Activated CD4-positive, alpha-beta T cell treated with anti-CD3 and anti-CD28 coated beads, Interleukin-2, amount 50 U/mL, for 4 hours (primary cell): ENCODE results near the gene POMGNT1.
"Not testable (repeated sequence)": the region's sequence is repeated elsewhere in the genome, so short reads cannot be mapped to it uniquely, and the experiment has no call there.

Source experiments
- DNase-seq, 2 experiments: peaks; one replicate each; pipeline ENCODE4 v3.0.0-alpha.2; 2020

Gene POMGNT1

DNA sequence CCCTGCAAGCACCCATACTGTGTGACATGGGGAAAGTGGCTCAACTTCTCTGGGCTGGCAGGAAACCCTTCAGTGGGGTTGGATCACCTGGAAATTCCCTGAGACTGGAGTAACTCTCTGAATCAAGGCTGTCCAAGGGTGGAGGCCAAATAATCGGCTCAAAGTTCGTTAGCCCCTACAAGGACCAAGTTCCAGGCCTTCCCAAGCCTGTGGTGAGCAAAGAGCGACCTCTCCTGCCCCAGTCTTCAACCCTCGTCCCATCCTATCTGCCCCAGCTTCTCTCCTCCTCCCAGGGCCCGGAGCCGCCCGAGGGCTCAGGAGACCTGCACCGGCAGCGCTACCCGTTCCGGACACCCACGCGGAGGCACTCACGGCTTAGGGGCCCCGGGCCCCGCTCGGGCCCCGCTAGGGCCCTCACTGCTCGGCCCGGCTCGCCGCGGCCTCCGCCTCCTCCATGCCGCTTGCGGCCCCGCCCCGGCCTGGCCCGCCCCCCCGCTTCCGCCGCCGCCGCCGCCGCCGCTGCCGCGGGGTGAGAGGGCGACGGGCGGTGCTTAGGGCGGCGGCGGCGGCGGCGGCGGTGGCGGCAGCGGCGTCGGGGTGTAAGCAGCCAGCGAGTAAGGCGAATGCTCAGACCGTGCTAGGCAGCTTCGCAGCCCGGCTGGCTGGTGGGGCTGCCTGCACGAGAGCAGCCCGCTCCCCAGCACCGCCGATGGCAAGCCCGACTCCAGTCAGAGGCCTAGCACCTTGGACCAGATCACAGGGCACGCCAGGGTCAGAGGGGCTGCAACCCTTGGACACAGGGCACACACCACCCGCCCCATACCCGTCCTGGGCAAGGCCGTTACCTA is at the start of gene POMGNT1:
Gene POMGNT1 (minus strand): TSS at position 471 of the 848 bp plus-strand sequence. CDS start 613 bp downstream, outside the sequence.
- DNase-seq = peak; percentile 62 to 63

DNA sequence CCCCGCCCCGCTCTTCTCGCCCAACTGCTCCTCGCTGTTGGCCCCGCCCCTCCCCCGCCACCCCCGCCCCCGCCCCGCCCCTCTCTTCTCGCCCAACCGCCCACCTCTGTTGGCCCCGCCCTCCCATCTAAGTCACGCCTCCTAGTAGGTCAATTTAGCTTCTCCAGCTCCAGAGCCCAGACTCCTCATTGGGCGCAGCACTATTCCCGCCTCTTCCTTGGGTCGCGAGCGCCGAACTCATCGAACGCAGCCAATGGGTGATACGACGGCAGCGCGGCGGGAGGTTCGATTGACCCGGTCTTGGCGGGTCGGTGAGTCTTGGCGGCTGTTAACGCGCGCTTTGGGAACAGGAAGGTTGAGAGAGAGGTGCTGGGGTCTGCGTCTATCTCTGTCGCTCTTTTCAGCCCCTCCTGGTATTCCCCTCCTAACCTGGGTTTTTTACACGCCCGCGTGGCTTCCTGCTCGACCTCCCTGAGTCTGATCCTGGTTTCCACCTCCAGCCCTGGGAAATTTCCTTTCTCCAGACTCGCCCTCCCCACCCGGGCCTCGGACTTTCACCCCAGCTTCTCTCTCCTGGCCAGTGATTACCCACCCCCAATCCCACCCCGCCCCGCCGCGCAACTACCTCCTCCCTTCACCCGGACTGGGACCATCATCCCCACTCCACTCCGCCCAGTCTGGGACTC is 49.3 kb upstream of the POMGNT1 start, which contains the start of gene RAD54L:
Gene RAD54L (plus strand): TSS at position 328 of the 686 bp plus-strand sequence. CDS start 643 bp downstream, outside the sequence.
- DNase-seq = peak; percentile 97

DNA sequence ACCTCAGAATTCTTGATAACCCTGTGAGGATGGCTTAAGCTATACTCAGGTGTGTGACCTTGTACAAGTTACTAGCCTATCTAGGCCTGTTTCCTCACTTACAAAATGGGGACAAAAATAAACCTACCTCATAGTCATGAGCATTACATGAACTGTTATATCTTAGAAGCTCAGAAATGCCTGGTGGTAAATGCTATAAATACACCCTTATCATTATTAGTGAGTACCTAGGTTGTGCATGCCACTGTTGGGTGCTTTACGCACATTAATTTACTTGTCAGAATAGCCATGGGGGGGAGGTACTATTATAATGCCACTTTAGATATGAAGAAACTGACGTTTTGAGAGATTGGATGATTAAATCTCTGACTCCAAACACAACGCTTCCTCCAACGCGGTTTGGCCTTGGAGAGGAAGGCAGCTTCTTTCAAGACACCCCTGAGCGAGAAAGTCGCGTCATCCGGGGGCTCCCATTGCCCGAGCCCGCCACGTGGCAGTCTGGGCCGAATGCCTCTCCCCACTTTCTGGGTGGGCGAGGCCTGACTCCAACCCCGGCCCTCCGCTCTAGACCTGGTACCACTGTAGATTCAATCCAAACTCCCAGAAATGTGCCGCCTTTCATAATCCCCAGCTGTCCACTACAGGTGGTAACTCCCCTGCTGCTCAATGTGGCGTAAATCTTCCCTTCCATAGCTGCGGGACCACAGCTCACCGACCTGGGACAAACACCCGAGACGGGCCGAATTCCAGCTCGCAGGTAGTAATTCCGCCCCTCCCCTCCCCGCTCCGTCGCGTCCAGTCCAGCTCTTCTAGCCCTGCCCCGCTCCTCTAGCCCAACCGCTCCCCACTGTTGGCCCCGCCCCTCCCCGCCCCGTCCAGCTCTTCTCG is 48.6 kb upstream of the POMGNT1 start:
- DNase-seq = peak; percentile 44 to 52

DNA sequence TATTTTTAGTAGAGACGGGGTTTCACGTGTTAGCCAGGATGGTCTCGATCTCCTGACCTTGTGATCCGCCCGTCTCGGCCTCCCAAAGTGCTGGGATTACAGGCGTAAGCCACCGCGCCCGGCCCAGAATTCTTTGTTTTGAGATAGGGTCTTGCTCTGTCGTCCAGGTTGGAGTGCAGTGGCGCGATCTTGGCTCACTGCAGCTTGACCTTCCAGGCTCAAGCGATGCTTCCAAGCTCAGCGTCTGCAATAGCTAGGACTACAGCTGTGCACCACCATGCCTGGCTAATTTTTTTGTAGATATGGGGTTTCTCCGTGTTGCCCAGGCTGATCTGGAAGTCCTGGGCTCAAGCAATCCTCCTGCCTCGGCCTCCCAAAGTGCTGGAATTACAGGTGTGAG is 47.9 kb upstream of the POMGNT1 start:
- DNase-seq = not testable (repeated sequence)

DNA sequence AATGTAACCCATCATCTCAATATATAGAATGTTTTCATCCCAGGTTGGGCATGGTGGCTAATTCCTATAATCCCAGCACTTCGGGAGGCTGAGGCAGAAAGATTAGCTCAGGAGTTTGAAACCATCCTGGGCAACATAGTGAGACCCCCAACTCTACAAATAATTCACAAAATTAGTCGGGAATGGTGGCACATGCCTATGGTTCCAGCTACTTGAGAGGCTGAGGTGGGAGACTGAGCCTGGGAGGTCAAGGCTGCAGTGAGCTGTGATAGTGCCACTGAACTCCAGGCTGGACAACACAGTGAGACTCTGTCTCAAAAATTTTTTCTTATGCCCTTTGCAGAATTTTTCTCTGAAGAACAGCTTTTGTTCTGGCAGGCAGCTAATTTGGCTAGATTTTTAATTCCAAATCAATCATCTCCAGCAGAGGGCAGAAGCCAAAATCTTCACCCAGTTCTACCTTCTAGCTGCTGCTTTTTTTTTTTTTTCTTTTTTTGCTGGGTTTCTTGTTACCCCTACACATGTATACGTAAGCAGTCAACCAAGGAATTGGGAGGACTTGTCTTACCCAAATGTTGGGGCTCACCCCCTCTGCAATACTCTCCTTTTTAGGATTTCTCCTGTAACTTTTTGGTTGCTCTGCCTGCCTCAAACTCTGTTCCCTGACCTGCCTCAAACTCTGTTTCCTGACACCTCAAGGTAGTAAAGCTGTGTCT is 46.6 kb upstream of the POMGNT1 start:
- no peak for DNase-seq

DNA sequence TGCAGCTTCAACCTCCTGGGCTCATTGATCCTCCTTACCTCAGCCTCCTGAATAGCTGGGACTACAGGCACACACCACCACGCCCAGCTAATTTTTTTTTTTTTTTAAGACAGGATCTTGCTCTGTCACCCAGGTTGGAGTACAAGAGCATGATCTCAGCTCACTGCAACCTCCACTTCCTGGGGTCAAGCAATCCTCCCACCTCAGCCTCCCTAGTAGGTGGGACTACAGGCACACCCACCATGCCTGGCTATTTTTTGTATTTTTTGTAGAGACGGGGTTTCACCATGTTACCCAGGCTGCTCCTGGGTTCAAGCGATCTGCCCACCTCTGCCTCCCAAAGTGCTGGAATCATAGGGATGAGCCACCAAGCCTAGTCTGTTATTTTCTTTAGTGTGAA is 45.6 kb upstream of the POMGNT1 start:
- not testable (repeated sequence) for DNase-seq

DNA sequence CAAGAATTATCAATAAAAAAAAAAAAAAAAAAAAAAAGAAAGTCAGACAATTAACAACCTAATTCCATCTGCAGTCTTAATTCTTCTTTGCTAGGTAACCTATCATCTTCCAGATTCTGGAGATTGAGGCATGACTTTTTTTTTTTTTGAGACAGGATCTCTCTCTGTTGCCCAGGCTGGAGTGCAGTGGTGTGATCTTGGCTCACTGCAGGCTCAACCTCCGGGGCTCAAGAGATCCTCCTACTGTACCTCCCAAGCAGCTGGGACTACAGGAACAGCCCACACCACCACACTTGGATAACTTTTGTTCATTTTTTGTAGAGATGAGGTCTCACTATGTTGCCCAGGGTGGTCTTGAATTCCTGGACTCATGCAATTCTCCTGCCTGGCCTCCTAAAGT is 44.7 kb upstream of the POMGNT1 start:
- DNase-seq = no peak

DNA sequence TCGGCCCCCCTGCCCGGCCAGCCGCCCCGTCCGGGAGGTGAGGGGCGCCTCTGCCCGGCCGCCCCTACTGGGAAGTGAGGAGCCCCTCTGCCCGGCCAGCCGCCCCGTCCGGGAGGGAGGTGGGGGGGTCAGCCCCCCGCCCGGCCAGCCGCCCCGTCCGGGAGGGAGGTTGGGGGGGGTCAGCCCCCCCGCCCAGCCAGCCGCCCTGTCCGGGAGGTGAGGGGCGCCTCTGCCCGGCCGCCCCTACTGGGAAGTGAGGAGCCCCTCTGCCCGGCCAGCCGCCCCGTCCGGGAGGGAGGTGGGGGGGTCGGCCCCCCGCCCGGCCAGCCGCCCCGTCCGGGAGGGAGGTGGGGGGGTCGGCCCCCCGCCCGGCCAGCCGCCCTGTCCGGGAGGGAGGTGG is 43.5 kb upstream of the POMGNT1 start:
- not testable (repeated sequence) for DNase-seq

DNA sequence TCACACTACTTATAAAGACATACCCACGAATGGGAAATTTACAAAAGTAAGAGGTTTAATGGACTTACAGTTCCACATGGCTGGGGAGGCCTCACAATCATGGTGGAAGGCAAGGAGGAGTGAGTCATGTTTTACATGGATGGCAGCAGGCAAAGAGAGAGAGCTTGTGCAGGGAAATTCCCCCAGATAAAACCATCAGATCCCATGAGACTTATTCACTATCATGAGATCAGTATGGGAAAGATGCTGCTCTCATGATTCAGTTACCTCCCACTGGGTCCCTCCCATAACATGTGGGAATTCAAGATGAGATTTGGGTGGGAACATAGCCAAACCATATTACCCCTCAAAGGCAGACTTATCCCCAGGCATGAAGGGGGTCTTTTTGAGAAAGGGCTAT is 40.6 kb upstream of the POMGNT1 start:
- not testable (repeated sequence) for DNase-seq

DNA sequence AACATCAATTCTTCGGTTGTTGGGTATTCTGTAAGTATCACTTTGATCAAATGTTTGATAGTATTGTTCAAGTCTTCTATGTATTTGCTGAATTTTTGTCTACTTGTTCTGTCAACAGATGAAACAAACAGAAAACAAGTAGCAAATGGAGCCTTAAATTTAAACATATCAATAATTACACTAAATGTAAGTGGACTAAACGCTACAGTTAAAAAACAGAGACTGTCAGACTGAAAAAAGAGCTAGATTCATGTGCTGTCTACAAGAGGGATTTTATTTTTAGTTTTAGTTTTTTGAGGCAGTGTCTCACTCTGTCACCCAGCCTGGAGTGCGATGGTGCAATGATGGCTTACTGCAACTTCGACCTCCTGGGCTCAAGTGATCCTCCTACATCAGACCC is 38.6 kb upstream of the POMGNT1 start:
- DNase-seq = no peak

DNA sequence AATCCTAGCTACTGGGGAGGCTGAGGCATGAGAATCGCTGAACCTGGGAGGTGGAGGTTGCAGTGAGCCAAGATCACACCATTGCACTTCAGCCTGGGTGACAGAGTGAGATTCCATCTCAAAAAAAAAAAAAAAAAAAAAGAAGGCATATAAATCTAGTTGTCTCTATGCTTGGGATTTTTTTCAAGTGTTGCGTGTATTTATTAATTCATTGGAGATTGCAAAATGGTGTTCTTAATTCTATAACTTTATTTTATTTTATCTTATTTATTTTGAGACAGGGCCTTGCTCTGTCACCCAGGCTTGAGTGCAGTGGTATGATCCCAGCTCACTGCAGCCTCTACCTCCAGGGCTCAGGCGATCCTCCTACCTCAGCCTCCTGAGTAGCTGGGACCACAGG is 33.0 kb upstream of the POMGNT1 start:
- DNase-seq = not testable (repeated sequence)

DNA sequence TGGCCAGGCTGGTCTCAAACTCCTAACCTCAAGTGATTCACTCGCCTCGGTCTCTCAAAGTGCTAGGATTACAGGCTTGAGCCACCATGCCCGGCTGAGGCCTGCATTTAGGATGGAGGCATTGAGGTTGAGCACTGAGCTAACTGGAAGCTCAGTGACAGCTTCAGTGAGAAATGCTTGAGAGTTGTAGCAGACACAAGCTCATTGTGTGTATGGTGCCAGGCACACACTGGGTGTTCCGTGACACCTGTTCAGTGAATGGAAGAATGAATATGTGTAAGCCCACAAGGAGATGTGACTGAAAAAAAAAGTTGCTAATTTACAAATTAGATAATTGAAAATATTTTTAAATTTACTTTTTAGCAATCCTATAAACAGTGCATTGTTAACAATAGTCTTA is 26.7 kb upstream of the POMGNT1 start:
- DNase-seq = no peak

DNA sequence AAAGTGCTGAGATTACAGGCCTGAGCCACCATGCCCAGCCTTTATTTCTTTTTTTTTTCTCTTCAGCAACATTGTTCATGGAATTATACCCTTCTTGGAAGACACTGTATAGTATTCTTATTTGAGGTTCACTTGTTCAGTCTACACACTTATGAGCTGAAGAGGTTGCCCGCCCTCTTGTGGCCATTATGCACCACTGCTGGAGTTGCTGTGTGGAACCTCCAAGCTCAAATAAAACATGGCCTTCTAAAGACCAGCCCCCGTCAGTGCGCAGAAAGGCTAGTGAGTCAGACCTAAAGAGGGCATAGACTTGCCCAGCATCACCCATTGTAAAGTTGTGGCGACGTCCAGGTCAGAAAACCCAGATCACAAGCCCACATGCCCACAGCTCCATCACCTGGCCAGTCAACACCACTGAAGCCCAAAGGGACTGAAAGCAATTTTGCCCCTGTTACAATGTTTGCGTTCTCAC is 25.3 kb upstream of the POMGNT1 start:
- peak; percentile 47 to 50 for DNase-seq

DNA sequence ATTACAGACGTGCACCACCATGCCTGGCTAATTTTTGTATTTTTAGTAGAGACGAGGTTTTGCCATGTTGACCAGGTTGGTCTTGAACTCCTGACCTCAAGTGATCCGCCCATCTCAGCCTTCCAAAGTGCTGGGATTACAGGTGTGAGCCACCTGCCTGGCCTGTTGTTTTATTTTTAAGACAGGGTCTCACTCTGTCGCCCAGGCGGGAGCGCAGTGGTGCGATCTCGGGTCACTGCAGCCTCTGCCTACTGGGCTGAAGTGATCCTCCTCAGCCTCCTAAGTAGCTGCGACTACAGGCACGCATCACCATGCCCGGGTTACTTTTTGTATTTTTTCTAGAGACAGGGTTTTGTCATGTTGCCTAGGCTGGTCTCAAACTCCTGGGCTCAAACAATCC is 24.8 kb upstream of the POMGNT1 start:
- DNase-seq = not testable (repeated sequence)

DNA sequence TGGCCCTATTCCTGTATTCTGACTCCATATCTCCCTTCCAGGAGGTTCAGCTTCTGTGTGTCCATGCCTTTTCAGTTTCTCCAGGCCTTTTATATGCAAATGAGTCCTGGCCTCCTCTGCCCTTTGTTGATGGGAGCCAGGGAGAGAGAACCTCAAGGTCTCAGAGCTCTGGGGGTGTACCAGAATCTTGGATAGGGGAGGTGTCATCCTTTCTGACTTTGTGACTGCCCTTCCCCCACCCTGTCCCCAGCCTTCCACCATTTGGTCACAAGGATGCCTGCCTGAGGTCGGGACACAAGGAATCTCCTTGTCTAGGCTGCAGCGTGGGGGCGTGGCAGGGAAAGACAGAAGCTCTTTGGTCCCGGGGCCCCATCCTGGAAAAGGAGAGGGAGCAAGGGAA is 23.5 kb upstream of the POMGNT1 start:
- DNase-seq = no peak

DNA sequence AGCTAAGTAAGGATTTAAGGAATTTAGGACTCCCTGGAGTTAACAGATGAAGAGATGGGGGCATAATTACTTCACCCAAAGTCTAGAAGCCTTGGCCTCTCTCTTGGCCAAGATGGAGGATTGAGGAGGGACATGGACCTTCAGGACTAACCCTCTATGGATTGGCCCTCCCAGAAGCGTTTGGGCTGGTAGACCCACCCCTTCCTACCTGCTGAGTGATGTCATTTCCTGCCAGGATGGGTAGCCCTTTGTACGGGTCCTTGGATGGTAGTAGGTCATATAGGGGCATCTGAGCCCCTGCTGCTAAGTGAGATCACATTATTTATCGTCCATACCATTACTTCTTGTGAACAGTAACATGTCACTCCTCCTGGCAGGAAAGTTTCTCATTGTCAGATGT is 22.6 kb upstream of the POMGNT1 start:
- DNase-seq = no peak

DNA sequence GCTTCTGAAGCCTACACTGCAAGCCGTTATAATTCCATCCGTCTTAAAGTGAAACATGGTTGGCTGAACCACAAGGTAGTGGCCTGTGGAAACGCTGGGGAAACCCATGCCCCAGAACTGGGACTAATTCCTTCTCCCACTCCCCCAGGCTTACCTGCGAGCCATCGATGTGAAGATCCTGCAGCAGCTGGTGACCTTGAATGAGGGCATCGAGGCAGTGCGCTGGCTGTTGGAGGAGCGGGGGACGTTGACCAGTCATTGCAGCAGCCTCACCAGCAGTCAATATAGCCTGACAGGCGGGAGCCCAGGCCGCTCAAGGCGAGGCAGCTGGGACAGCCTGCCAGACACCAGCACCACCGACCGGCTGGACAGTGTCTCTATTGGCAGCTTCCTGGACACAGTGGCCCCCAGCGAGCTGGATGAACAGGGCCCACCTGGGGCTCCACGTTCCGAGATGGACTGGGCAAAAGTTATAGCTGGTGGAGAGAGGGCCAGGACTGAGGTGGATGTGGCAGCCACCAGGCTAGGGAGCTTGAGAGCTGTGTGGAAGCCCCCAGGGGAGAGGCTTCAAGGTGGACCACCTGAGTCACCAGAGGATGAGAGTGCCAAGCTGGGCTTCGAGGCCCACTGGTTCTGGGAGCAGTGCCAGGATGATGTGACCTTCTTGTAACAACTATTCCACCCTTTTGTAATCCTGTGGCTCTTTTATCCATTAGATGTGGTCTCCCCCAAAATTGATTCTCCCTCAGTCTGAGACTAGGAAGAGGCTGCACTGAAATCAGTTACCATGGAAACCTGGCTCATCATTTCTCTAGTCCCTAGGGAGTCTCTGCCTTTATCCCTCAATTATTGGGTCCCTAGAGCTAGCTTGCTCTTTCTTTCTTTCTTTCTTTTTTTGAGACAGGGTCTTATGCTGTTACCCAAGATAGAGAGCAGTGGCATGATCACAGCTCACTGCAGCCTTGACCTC is 21.6 kb upstream of the POMGNT1 start:
- no peak for DNase-seq

DNA sequence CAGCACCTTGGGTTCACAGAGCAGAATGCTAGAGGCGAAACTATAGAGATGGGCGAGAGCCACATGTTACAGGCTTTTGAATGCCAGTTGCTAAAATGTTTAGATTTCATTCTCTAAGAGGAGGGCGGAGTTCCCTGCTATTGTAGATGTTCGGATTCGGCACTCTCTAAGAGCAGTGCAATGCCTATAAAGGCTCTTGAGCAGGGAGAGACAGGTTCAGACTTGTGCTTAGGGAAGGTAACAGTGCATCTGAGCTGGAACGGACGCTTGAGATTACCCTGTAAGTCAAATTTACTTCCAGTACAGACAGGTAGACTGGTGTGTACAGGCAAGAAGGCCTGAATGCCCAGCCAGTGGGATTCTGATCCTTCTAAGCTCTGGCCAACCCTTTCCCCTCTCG is 20.2 kb upstream of the POMGNT1 start:
- no peak for DNase-seq

DNA sequence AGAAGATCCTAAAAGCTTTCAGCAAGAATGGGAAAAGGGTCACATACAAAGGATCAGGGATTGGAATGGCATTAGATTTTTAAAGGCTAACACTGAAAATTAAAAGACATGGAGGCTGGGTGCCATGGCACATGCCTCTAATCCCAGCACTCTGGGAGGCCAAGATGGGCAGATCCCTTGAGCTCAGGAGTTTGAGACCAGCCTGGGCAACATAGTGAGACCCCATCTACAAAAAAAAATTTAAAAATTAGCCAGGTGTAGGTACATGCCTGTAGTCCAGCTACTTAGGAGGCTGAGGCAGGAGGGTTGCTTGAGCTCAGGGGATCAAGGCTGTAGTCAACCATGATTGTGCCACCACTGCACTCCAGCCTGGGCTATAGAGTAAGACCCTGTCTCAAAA is 17.3 kb upstream of the POMGNT1 start:
- no peak for DNase-seq

DNA sequence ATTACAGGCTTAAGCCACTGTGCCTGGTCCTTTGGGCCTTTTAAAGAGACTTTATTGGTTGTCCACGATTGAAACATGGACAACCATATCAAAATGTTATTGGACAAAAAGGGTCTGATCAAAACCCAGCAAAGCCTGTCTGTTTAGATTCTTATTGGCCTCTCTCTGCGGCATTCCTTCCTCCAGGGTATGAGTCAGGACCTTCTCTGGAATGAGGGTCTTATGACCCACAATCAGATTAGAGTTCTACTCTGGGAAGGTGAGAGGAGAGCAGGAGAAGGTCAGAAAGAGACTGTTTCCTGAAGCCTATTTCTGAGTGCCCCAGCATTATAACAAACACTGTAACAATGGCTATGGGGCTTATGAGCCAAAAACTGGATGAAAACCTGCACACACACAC is 12.8 kb upstream of the POMGNT1 start:
- DNase-seq = no peak

DNA sequence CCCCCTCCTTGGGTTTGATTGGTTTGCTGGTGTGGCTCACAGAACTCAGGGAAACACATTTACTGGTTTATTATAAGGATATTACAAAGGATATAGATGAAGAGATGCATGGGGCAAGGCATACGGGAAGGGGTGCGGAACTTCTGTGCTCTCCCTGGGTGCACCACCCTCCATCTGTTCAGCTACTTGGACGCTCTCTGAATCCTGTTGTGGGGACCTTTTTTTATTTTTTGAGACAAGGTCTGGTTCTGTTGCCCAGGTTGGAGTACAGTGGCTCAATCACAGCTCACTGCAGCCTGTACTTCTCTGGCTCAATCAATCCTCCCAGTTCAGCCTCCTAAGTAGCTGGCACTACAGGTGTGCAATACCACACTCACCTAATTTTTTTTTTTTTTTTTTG is 12.3 kb upstream of the POMGNT1 start:
- no peak for DNase-seq
